HCT116 (cell line): ENCODE measurements around the gene SPP2. TPM values are rescaled to one million over a fixed set of nuclear protein-coding genes. Genes with fewer than 3 reads are reported as not detected.

Experiments used
- ATAC-seq: fragments of 200-7000 bp; cut with Tn5 transposase; 2 replicates; pipeline ENCODE4 v1.9.1; 2020; ENCODE audit warnings: mild to moderate bottlenecking, moderate library complexity
- BruUV-seq: library from RNA; stranded (reverse); fragments of 400-500 nt; replicated peaks from 2 replicates; lab custom pipeline; 2021; lab: Mats Ljungman, UMichigan
- CTCF ChIA-PET: fragments of 300-600 bp; sonication (Branson Sonifier 250); formaldehyde crosslinking; loops from one replicate; lab custom pipeline; 2021; ENCODE audit warnings: antibody characterized with exemption; lab: Charles Lee
- POLR2A ChIA-PET: fragments of 300-600, 350-600 bp; sonication (Branson Sonifier 250); formaldehyde crosslinking; loops from one replicate; lab custom pipeline; 2021; ENCODE audit warnings: antibody characterized with exemption; lab: Charles Lee
- RAD21 ChIA-PET, 2 experiments: fragments of 300-600 bp; sonication (Branson Sonifier 250); formaldehyde crosslinking; loops; one replicate each; lab custom pipeline; 2023; ENCODE audit warnings: low total read pairs in 2 of 2; ENCODE audit not compliant: uncharacterized antibody in 2 of 2, unreplicated experiment in 2 of 2, low non-redundant PET in 1 of 2; lab: Charles Lee
- DNase-seq: peaks from one replicate; pipeline ENCODE4 v3.0.0-alpha.2; 2010; ENCODE audit warnings: low read depth, low spot score
- H2AFZ ChIP-seq: fragments of 200-600 bp; shearing (Covaris generic), sonication (generic); 2 replicates; pipeline ENCODE4 v1.6.1; 2017; ENCODE audit warnings: low read depth, mixed run types, mixed read lengths, antibody characterized with exemption, low read length; ENCODE audit not compliant: poor library complexity, severe bottlenecking
- H3K27ac ChIP-seq: 2 replicates; pipeline ENCODE4 v1.5.1; 2012; ENCODE audit warnings: low read depth, low read length
- H3K27me3 ChIP-seq: fragments of 200-600 bp; sonication (generic); 2 replicates; pipeline ENCODE4 v1.6.1; 2016; ENCODE audit warnings: mixed run types, low read length, mixed read lengths; ENCODE audit not compliant: insufficient read depth
- H3K36me3 ChIP-seq, 2 experiments: fragments of 200-500 bp in 1 of 2; fragments of 200-600 bp in 1 of 2; sonication (Bioruptor generic) in 1 of 2; sonication (generic) in 1 of 2; 2 replicates each; pipeline versions ENCODE4 v1.5.1 to v1.6.1; 2014 to 2016; ENCODE audit warnings: low read length in 2 of 2, inconsistent platforms in 1 of 2, mixed read lengths in 1 of 2, mixed run types in 1 of 2; ENCODE audit not compliant: insufficient read depth in 2 of 2, control insufficient read depth in 1 of 2
- H3K4me1 ChIP-seq, 2 experiments: fragments of 200-600 bp in 1 of 2; sonication (generic) in 1 of 2; 2 replicates each; pipeline versions ENCODE4 v1.5.1 to v1.6.1; 2012 to 2017; ENCODE audit warnings: low read length in 2 of 2, inconsistent platforms in 1 of 2, mild to moderate bottlenecking in 1 of 2, mixed read lengths in 1 of 2, mixed run types in 1 of 2, moderate library complexity in 1 of 2; ENCODE audit not compliant: insufficient read depth in 2 of 2, control insufficient read depth in 1 of 2
- H3K4me2 ChIP-seq: fragments of 200-600 bp; sonication (generic); 2 replicates; pipeline ENCODE4 v1.6.1; 2017; ENCODE audit warnings: mixed run types, low read length, mixed read lengths
- H3K4me3 ChIP-seq, 2 experiments: fragments of 200-600 bp in 1 of 2; sonication (generic) in 1 of 2; replicated peaks in 1 of 2; 2 replicates each; pipeline ENCODE4 v1.5.1; 2011 to 2016; ENCODE audit warnings: low read length in 2 of 2, control low read depth in 1 of 2, low read depth in 1 of 2, mild to moderate bottlenecking in 1 of 2, mixed read lengths in 1 of 2, mixed run types in 1 of 2
- H3K79me2 ChIP-seq: fragments of 200-600 bp; sonication (generic); 2 replicates; pipeline ENCODE4 v1.6.1; 2017; ENCODE audit warnings: mild to moderate bottlenecking, mixed run types, low read length, moderate library complexity, mixed read lengths; ENCODE audit not compliant: insufficient read depth
- H3K9ac ChIP-seq: fragments of 200-600 bp; sonication (generic); 2 replicates; pipeline ENCODE4 v1.6.1; 2016; ENCODE audit warnings: low read length, mixed read lengths
- H3K9me2 ChIP-seq: fragments of 200-600 bp; sonication (generic), shearing (Covaris generic); 2 replicates; pipeline ENCODE4 v1.6.1; 2017; ENCODE audit warnings: mixed run types, mild to moderate bottlenecking, moderate library complexity; ENCODE audit not compliant: insufficient read depth
- H3K9me3 ChIP-seq, 2 experiments: fragments of 200-500 bp in 1 of 2; fragments of 200-600 bp in 1 of 2; sonication (Bioruptor generic) in 1 of 2; sonication (generic) in 1 of 2; 2 replicates each; pipeline ENCODE4 v1.6.1; 2014 to 2017; ENCODE audit warnings: low read length in 2 of 2, mixed read lengths in 2 of 2, inconsistent platforms in 1 of 2, low read depth in 1 of 2, mild to moderate bottlenecking in 1 of 2, mixed run types in 1 of 2, moderate library complexity in 1 of 2; ENCODE audit not compliant: control insufficient read depth in 1 of 2, insufficient read depth in 1 of 2
- H4K20me1 ChIP-seq: fragments of 200-600 bp; sonication (generic), shearing (Covaris generic); 2 replicates; pipeline ENCODE4 v1.6.1; 2017; ENCODE audit warnings: mixed run types, mild to moderate bottlenecking, moderate library complexity; ENCODE audit not compliant: insufficient read depth
- ATF3 ChIP-seq: IDR thresholded peaks from 2 replicates; pipeline ENCODE4 v1.6.1; 2012
- EGR1 ChIP-seq: IDR thresholded peaks from 2 replicates; pipeline ENCODE4 v1.6.1; 2012; ENCODE audit warnings: low read depth
- EZH2 ChIP-seq: fragments of 200-600 bp; sonication (generic); IDR thresholded peaks from 2 replicates; pipeline ENCODE4 v1.6.1; 2017; ENCODE audit warnings: antibody characterized with exemption, mixed run types
- FOSL1 ChIP-seq: IDR thresholded peaks from 2 replicates; pipeline ENCODE4 v1.6.1; 2012; ENCODE audit warnings: low read depth
- JUND ChIP-seq: IDR thresholded peaks from 2 replicates; pipeline ENCODE4 v1.6.1; 2012
- MAX ChIP-seq: IDR thresholded peaks from 2 replicates; pipeline ENCODE4 v1.6.1; 2012
- POLR2A ChIP-seq: IDR thresholded peaks from 2 replicates; pipeline ENCODE4 v1.7.0; 2011; ENCODE audit warnings: borderline replicate concordance; ENCODE audit not compliant: insufficient read depth, insufficient read length; ENCODE audit errors: extremely low read depth
- POLR2AphosphoS5 ChIP-seq: IDR thresholded peaks from 2 replicates; pipeline ENCODE4 v1.6.1; 2011; ENCODE audit warnings: mild to moderate bottlenecking, low read depth, low read length, moderate library complexity
- RAD21 ChIP-seq: IDR thresholded peaks from 2 replicates; pipeline ENCODE4 v1.6.1; 2012; ENCODE audit warnings: low read depth, mild to moderate bottlenecking
- REST ChIP-seq: IDR thresholded peaks from 2 replicates; pipeline ENCODE4 v1.6.1; 2012; ENCODE audit warnings: low read depth
- SIN3A ChIP-seq: IDR thresholded peaks from 2 replicates; pipeline ENCODE4 v1.6.1; 2012; ENCODE audit warnings: low read depth
- ZBTB33 ChIP-seq: IDR thresholded peaks from 2 replicates; pipeline ENCODE4 v1.6.1; 2011; ENCODE audit warnings: mild to moderate bottlenecking, low read length, moderate library complexity; ENCODE audit not compliant: insufficient replicate concordance; ENCODE audit errors: extremely low read depth
- ZFX ChIP-seq: fragments of 450-650 bp; IDR thresholded peaks from 2 replicates; pipeline ENCODE4 v1.6.1; 2017
- ZNF274 ChIP-seq: fragments of 200-500 bp; sonication (Bioruptor generic); IDR thresholded peaks from 2 replicates; pipeline ENCODE4 v1.6.1; 2014; ENCODE audit warnings: mild to moderate bottlenecking, low read depth, low read length, inconsistent platforms
- intact Hi-C: fragments of 100-400 bp; cut with micrococcal nuclease; formaldehyde crosslinking; loops from 2 replicates; pipeline ENCODE4 v1.10.0; 2022
- total RNA-seq: library from RNA; stranded (reverse); gene quantifications from one replicate; pipeline ENCODE4 v1.2.1, GENCODE V29; 2021; ENCODE audit not compliant: unreplicated experiment

SPP2 gene
- total RNA-seq, 1 experiment from 2014 or later = not detected

GRCh38 chr2:234029150-234029733 lies 21.3 kb upstream of the SPP2 start:
- peaks cover 0 to 12% of the 10 kb centered on the region in 2 experiments; a peak in 1 of 4 replicates for H3K4me1 ChIP-seq
- ChIA-PET RAD21 (no interaction called here), CTCF (no interaction called here), POLR2A (no interaction called here)
- no peak overlapping the region for H3K9ac ChIP-seq
- no peaks in the 10 kb centered on the region; a peak in 1 of 4 replicates for H3K36me3 ChIP-seq
- DNase-seq = no peak
- intact Hi-C loops = no loop called here
- BruUV-seq = no TSS peak
- no peak for TF ChIP-seq EZH2
- TF ChIP-seq ATF3 = no peak
- TF ChIP-seq RAD21 = no peak
- no peak for TF ChIP-seq POLR2A
- TF ChIP-seq POLR2AphosphoS5 = no peak
- TF ChIP-seq SIN3A = no peak
- no peak for TF ChIP-seq FOSL1
- no peak for TF ChIP-seq EGR1
- no peak for TF ChIP-seq ZFX
- no peak for TF ChIP-seq MAX
- H3K27me3 ChIP-seq = no peaks in the 10 kb centered on the region
- no peak for ATAC-seq
- no peaks in the 10 kb centered on the region for H3K79me2 ChIP-seq
- no peak overlapping the region for H3K4me2 ChIP-seq
- no peak overlapping the region for H3K4me3 ChIP-seq
- H3K9me2 ChIP-seq = no peaks in the 10 kb centered on the region
- H3K9me3 ChIP-seq = no peaks in the 10 kb centered on the region
- H2AFZ ChIP-seq = no peak overlapping the region
- no peak overlapping the region for H3K27ac ChIP-seq
- H4K20me1 ChIP-seq = no peaks in the 10 kb centered on the region

GRCh38 chr2:234031207-234031606 lies 19.3 kb upstream of the SPP2 start:
- DNase-seq (no peak), ATAC-seq (no peak)
- H4K20me1 ChIP-seq = no peaks in the 10 kb centered on the region
- H3K36me3 ChIP-seq = no peaks in the 10 kb centered on the region; a peak in 1 of 4 replicates
- BruUV-seq = no TSS peak
- H3K79me2 ChIP-seq = no peaks in the 10 kb centered on the region
- H3K4me1 ChIP-seq = peaks cover 0 to 5% of the 10 kb centered on the region in 2 experiments; a peak in 1 of 4 replicates
- no peak overlapping the region for H3K9ac ChIP-seq
- ChIA-PET POLR2A (no interaction called here), RAD21 (no interaction called here), CTCF (no interaction called here)
- no peak overlapping the region for H3K4me3 ChIP-seq
- no peak overlapping the region for H3K4me2 ChIP-seq
- H3K27me3 ChIP-seq = no peaks in the 10 kb centered on the region
- H3K9me3 ChIP-seq = no peaks in the 10 kb centered on the region
- H3K27ac ChIP-seq = no peak overlapping the region
- no peaks in the 10 kb centered on the region for H3K9me2 ChIP-seq
- intact Hi-C loops = no loop called here
- H2AFZ ChIP-seq = no peak overlapping the region
- no peak for TF ChIP-seq REST
- TF ChIP-seq POLR2A = no peak
- TF ChIP-seq MAX = no peak
- no peak for TF ChIP-seq JUND
- TF ChIP-seq SIN3A = no peak
- no peak for TF ChIP-seq ZNF274
- TF ChIP-seq ZFX = no peak
- no peak for TF ChIP-seq FOSL1
- TF ChIP-seq ZBTB33 = no peak
